GM12878 (cell line): Measurements from ENCODE around the gene DERA. TPM values are rescaled to one million over a fixed set of nuclear protein-coding genes. Genes with fewer than 3 reads are reported as not detected.

ENCODE experiments used
- CBX5 ChIP-seq: sonication (generic); IDR thresholded peaks from 2 replicates; pipeline ENCODE4 v1.6.1; 2016; ENCODE audit warnings: low read depth, moderate library complexity, mild to moderate bottlenecking, inconsistent platforms
- CEBPB ChIP-seq, 2 experiments: fragments of 150-350 bp in 1 of 2; IDR thresholded peaks; 2 replicates each; pipeline ENCODE4 v1.6.1; 2012 to 2014; ENCODE audit warnings: low read depth in 2 of 2, low read length in 2 of 2, borderline replicate concordance in 1 of 2, inconsistent platforms in 1 of 2
- CREB1 ChIP-seq: IDR thresholded peaks from 2 replicates; pipeline ENCODE4 v1.6.1; 2012; ENCODE audit warnings: low read depth, mild to moderate bottlenecking, inconsistent platforms
- EED ChIP-seq: sonication (generic); IDR thresholded peaks from 2 replicates; pipeline ENCODE4 v1.6.1; 2016; ENCODE audit warnings: antibody characterized with exemption, low read depth
- HCFC1 ChIP-seq: fragments of 150-350 bp; IDR thresholded peaks from 2 replicates; pipeline ENCODE4 v1.6.1; 2014; ENCODE audit warnings: low read length
- JUNB ChIP-seq: IDR thresholded peaks from 2 replicates; pipeline ENCODE4 v1.6.1; 2016; ENCODE audit warnings: antibody characterized with exemption, mild to moderate bottlenecking
- KLF5 ChIP-seq: fragments of 450-650 bp; IDR thresholded peaks from 2 replicates; pipeline ENCODE4 v1.6.1; 2014; ENCODE audit warnings: mild to moderate bottlenecking; ENCODE audit not compliant: partially characterized antibody
- MYC ChIP-seq: IDR thresholded peaks from 2 replicates; pipeline ENCODE4 v1.6.1; 2011; ENCODE audit warnings: mild to moderate bottlenecking, low read length, moderate library complexity, inconsistent platforms; ENCODE audit not compliant: insufficient read depth, insufficient replicate concordance, insufficient read length, severe bottlenecking
- NR2C1 ChIP-seq: fragments of 450-650 bp; IDR thresholded peaks from 2 replicates; pipeline ENCODE4 v1.6.1; 2017; ENCODE audit warnings: antibody characterized with exemption, mild to moderate bottlenecking, moderate library complexity
- NR2C2 ChIP-seq: IDR thresholded peaks from 2 replicates; pipeline ENCODE4 v1.6.1; 2011; ENCODE audit warnings: borderline replicate concordance, low read depth; ENCODE audit not compliant: control insufficient read depth, insufficient read length
- POLR2AphosphoS5 ChIP-seq: IDR thresholded peaks from 2 replicates; pipeline ENCODE4 v1.6.1; 2011; ENCODE audit warnings: mild to moderate bottlenecking, low read length, inconsistent platforms
- SIX5 ChIP-seq: IDR thresholded peaks from 2 replicates; pipeline ENCODE4 v1.6.1; 2011; ENCODE audit warnings: mild to moderate bottlenecking, low read depth, low read length, moderate library complexity; ENCODE audit not compliant: severe bottlenecking
- SMAD5 ChIP-seq: IDR thresholded peaks from 2 replicates; pipeline ENCODE4 v1.6.1; 2016; ENCODE audit warnings: antibody characterized with exemption, low read depth
- TAF1 ChIP-seq: IDR thresholded peaks from 2 replicates; pipeline ENCODE4 v1.6.1; 2011; ENCODE audit warnings: mild to moderate bottlenecking, low read depth, low read length, borderline replicate concordance
- polyA plus RNA-seq, 11 experiments: library from polyadenylated mRNA; depleted of rRNA in 4 of 11; unstranded in 6 of 11; stranded (reverse) in 5 of 11; fragments of >200 nt; fragmentation: Nextera tagmentation in 4 of 11; fragmentation: Illumina TruSeq in 1 of 11; extraction: Ambion mirVana in 4 of 11; extraction: Trizol in 1 of 11; gene quantifications; 1 replicate in 1 of 11; 2 replicates in 10 of 11; pipeline versions ENCODE4 v1.2.1 to v1.2.3, GENCODE V29; 2011 to 2016; ENCODE audit warnings: inconsistent platforms in 2 of 11, missing spikeins in 2 of 11, low read depth in 1 of 11
- total RNA-seq, 4 experiments: library from RNA; depleted of rRNA in 3 of 4; stranded (reverse); fragments of >200 nt in 3 of 4; fragmentation: Illumina TruSeq in 1 of 4; extraction: Trizol in 1 of 4; gene quantifications; 2 replicates each; pipeline versions ENCODE4 v1.2.1 to v1.2.3, GENCODE V29; 2013 to 2021
- TF ChIP-seq, protein P1 (sequence below): fragments of 450-650 bp; IDR thresholded peaks from 2 replicates; pipeline ENCODE4 v1.6.1; 2017; ENCODE audit warnings: mild to moderate bottlenecking, low read depth, inconsistent platforms; ENCODE audit not compliant: poor library complexity, severe bottlenecking
- TF ChIP-seq, protein P2 (sequence below): IDR thresholded peaks from 2 replicates; pipeline ENCODE4 v1.6.1; 2012; ENCODE audit warnings: improper control_type of control experiment, low read depth, low read length; ENCODE audit not compliant: insufficient replicate concordance
- TF ChIP-seq, protein P3 (sequence below): fragments of 450-650 bp; IDR thresholded peaks from 2 replicates; pipeline ENCODE4 v1.6.1; 2017; ENCODE audit warnings: antibody characterized with exemption, mild to moderate bottlenecking, moderate library complexity

DERA gene
- total and polyA plus RNA-seq, 10 of the 15 experiments (the other 5 are each of a cell fraction or from before 2014, with no cell fraction given): 34.9 to 97.1 (median 40.8) TPM

DNA sequence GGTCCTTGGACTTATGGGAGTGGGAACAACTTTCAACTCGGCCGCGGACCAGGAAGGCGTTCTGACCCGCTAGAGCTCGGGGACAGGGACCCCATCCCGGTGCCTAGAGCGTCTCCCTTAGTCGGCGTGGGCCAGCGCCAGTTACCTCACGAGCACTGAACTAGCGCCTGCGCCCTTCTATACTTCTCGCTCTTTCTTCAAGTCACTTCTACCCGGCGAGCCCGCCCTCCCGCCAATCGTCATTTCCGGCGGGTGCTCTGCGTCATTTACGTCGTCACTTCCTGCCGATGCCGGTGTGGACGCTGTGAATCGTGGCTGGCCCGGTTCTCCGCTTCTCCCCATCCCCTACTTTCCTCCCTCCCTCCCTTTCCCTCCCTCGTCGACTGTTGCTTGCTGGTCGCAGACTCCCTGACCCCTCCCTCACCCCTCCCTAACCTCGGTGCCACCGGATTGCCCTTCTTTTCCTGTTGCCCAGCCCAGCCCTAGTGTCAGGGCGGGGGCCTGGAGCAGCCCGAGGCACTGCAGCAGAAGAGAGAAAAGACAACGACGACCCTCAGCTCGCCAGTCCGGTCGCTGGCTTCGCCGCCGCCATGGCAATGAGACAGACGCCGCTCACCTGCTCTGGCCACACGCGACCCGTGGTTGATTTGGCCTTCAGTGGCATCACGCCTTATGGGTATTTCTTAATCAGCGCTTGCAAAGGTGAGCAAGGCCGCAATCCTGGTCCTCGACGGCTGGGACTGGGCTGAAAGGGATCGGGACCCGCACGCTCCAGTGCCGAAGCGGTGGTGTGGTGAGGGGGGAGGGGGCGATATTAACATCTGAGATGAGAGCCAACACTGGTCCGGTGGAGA is 28.8 kb upstream of the DERA start, which contains the start of gene STRAP (continued):
- TF ChIP-seq SMAD5: peak; percentile 95; the same call in 1 of the 2 replicates
- TF ChIP-seq EED: no peak
- peak; percentile 85; the same call in 1 of the 2 replicates for TF ChIP-seq TAF1
- TF ChIP-seq POLR2AphosphoS5: peak; percentile 98
- peak; percentile 47 for TF ChIP-seq KLF5
- peak; percentile 99 for TF ChIP-seq CREB1
- TF ChIP-seq, protein P1, sequence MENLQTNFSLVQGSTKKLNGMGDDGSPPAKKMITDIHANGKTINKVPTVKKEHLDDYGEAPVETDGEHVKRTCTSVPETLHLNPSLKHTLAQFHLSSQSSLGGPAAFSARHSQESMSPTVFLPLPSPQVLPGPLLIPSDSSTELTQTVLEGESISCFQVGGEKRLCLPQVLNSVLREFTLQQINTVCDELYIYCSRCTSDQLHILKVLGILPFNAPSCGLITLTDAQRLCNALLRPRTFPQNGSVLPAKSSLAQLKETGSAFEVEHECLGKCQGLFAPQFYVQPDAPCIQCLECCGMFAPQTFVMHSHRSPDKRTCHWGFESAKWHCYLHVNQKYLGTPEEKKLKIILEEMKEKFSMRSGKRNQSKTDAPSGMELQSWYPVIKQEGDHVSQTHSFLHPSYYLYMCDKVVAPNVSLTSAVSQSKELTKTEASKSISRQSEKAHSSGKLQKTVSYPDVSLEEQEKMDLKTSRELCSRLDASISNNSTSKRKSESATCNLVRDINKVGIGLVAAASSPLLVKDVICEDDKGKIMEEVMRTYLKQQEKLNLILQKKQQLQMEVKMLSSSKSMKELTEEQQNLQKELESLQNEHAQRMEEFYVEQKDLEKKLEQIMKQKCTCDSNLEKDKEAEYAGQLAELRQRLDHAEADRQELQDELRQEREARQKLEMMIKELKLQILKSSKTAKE: no peak
- peak; percentile 49 for TF ChIP-seq HCFC1
- TF ChIP-seq MYC: no peak
- no peak for TF ChIP-seq JUNB
- no peak for TF ChIP-seq NR2C1
- TF ChIP-seq NR2C2: no peak
- no peak for TF ChIP-seq CBX5
- TF ChIP-seq, protein P2, sequence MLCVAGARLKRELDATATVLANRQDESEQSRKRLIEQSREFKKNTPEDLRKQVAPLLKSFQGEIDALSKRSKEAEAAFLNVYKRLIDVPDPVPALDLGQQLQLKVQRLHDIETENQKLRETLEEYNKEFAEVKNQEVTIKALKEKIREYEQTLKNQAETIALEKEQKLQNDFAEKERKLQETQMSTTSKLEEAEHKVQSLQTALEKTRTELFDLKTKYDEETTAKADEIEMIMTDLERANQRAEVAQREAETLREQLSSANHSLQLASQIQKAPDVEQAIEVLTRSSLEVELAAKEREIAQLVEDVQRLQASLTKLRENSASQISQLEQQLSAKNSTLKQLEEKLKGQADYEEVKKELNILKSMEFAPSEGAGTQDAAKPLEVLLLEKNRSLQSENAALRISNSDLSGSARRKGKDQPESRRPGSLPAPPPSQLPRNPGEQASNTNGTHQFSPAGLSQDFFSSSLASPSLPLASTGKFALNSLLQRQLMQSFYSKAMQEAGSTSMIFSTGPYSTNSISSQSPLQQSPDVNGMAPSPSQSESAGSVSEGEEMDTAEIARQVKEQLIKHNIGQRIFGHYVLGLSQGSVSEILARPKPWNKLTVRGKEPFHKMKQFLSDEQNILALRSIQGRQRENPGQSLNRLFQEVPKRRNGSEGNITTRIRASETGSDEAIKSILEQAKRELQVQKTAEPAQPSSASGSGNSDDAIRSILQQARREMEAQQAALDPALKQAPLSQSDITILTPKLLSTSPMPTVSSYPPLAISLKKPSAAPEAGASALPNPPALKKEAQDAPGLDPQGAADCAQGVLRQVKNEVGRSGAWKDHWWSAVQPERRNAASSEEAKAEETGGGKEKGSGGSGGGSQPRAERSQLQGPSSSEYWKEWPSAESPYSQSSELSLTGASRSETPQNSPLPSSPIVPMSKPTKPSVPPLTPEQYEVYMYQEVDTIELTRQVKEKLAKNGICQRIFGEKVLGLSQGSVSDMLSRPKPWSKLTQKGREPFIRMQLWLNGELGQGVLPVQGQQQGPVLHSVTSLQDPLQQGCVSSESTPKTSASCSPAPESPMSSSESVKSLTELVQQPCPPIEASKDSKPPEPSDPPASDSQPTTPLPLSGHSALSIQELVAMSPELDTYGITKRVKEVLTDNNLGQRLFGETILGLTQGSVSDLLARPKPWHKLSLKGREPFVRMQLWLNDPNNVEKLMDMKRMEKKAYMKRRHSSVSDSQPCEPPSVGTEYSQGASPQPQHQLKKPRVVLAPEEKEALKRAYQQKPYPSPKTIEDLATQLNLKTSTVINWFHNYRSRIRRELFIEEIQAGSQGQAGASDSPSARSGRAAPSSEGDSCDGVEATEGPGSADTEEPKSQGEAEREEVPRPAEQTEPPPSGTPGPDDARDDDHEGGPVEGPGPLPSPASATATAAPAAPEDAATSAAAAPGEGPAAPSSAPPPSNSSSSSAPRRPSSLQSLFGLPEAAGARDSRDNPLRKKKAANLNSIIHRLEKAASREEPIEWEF: no peak
- TF ChIP-seq, protein P3, sequence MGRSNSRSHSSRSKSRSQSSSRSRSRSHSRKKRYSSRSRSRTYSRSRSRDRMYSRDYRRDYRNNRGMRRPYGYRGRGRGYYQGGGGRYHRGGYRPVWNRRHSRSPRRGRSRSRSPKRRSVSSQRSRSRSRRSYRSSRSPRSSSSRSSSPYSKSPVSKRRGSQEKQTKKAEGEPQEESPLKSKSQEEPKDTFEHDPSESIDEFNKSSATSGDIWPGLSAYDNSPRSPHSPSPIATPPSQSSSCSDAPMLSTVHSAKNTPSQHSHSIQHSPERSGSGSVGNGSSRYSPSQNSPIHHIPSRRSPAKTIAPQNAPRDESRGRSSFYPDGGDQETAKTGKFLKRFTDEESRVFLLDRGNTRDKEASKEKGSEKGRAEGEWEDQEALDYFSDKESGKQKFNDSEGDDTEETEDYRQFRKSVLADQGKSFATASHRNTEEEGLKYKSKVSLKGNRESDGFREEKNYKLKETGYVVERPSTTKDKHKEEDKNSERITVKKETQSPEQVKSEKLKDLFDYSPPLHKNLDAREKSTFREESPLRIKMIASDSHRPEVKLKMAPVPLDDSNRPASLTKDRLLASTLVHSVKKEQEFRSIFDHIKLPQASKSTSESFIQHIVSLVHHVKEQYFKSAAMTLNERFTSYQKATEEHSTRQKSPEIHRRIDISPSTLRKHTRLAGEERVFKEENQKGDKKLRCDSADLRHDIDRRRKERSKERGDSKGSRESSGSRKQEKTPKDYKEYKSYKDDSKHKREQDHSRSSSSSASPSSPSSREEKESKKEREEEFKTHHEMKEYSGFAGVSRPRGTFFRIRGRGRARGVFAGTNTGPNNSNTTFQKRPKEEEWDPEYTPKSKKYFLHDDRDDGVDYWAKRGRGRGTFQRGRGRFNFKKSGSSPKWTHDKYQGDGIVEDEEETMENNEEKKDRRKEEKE: no peak
- no peak for TF ChIP-seq SIX5
- no peak for TF ChIP-seq CEBPB (IDR thresholded peaks at IDR 0.05; ENCODE audit: borderline replicate concordance in 1 of 2, low read depth in 2 of 2, low read length in 2 of 2)
